GM12875 (cell line): ENCODE results near the gene CDHR2.
"Not testable (repeated sequence)": the region's sequence is repeated elsewhere in the genome, so short reads cannot be mapped to it uniquely, and the experiment has no call there.

Experiments
- H3K4me3 ChIP-seq: one replicate; pipeline ENCODE4 v1.5.1; 2011; ENCODE audit warnings: low read depth, low read length, control low read depth
- TF ChIP-seq, protein P1 (sequence below): IDR thresholded peaks from 2 replicates; pipeline ENCODE4 v1.5.1; 2011; ENCODE audit warnings: low read depth, mild to moderate bottlenecking, control low read depth, inconsistent platforms, low read length, moderate library complexity, borderline replicate concordance; ENCODE audit not compliant: insufficient read depth

CDHR2 gene

GRCh38 chr5:176596689-176597416 lies 47.7 kb downstream of the CDHR2 start:
- TF ChIP-seq, protein P1, sequence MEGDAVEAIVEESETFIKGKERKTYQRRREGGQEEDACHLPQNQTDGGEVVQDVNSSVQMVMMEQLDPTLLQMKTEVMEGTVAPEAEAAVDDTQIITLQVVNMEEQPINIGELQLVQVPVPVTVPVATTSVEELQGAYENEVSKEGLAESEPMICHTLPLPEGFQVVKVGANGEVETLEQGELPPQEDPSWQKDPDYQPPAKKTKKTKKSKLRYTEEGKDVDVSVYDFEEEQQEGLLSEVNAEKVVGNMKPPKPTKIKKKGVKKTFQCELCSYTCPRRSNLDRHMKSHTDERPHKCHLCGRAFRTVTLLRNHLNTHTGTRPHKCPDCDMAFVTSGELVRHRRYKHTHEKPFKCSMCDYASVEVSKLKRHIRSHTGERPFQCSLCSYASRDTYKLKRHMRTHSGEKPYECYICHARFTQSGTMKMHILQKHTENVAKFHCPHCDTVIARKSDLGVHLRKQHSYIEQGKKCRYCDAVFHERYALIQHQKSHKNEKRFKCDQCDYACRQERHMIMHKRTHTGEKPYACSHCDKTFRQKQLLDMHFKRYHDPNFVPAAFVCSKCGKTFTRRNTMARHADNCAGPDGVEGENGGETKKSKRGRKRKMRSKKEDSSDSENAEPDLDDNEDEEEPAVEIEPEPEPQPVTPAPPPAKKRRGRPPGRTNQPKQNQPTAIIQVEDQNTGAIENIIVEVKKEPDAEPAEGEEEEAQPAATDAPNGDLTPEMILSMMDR, result peak; percentile 23; the same call in 1 of the 2 replicates
- no peak overlapping the region for H3K4me3 ChIP-seq

DNA sequence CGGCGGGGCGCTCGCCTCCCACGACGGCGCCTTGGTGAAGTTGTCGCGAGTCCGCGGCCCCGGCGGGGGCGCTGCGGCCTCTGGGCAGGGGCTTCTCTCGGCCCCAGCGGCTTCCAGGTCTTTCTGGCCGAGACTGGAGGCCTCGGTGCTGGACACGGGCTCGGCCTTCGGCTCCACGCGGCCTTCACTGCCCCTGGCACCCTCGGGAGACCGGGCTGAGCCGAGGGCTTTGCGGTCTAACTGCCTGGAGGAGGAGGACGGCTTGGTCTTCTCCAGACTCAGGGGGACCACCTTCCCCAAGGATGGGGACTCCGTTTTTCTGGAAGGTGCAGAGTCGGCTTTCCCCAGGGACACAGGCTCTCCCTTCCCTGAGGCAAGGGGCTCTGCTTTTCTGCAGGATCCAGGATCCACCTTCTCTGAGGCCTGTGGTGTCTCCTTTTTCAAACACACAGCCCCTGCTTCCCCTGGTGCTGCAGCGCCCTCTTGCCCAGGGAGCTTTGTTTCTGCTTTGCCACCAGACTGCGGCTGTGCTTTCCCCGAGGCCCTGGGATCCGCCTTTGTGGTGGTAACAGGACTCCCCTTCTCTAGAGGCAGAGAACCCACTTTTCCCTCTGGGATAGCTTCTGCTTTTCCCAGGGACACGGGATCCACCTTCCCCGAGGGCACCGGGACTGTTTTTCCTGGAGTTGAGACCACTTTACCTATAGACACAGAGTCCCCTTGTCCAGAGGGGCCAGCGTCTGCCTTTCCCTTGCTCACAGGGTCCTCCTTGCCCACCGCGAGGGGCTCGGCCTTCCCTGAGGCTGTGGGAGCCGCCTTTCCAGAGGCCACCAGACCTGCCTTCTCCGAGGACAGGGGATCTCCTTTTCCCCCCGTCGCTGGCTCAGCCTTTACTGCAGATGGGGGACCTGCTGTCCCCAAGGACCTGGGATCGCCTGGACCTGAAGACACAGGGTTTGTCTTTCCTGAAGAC lies 48.6 kb downstream of the CDHR2 start:
- H3K4me3 ChIP-seq, result no peak overlapping the region
- TF ChIP-seq, protein P1, result no peak

DNA sequence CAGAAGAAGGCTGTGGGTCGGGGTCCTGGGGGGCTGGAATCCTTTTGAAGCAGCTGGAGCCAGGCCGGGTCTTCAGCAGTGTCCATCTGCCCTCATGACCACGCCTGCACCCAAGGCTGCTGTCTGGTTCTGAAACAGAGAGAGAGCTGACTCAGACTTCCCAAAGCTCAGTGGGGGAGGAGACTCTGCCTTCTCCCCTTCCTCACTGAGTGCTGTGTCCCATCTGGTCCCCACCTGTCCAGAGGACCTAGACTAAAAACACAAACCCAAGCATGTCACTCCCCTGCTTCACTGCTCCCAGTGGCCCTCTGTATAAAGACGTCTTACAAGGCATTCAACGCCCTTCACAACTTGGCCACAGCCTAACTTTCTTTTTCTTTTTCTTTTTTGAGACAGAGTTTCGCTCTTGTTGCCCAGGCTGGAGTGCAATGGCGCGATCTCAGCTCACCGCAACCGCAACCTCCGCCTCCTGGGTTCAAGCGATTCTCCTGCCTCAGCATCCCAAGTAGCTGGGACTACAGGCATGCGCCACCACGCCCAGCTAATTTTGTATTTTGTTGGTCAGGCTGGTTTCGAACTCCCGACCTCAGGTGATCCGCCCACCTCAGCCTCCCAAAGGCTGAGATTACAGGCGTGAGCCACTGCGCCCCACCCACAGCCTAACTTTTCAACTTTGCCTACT lies 50.7 kb downstream of the CDHR2 start:
- not testable (repeated sequence) for H3K4me3 ChIP-seq

GRCh38 chr5:176601901-176602482 lies 52.9 kb downstream of the CDHR2 start:
- H3K4me3 ChIP-seq, result no peak overlapping the region
- TF ChIP-seq, protein P1, result no peak

DNA sequence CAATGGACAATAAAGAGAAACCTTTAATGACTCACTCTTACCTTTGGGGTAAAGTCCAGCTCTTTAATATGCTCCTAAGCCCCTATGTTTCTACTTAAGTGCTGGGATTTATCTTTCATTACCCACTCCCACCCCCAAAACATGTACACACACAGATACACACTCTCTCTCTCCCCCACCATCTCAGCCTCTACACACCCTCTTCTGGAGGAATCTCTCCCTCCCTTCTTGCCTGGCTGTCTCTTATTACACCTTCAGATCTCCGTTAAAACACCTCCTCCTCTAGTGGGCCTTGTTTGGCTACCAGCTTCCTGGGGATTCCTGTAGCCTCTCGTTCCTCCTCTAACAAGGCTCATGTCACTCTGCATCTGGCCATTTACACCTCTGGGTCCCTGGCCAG lies 53.9 kb downstream of the CDHR2 start:
- TF ChIP-seq, protein P1, result no peak
- no peak overlapping the region for H3K4me3 ChIP-seq

DNA sequence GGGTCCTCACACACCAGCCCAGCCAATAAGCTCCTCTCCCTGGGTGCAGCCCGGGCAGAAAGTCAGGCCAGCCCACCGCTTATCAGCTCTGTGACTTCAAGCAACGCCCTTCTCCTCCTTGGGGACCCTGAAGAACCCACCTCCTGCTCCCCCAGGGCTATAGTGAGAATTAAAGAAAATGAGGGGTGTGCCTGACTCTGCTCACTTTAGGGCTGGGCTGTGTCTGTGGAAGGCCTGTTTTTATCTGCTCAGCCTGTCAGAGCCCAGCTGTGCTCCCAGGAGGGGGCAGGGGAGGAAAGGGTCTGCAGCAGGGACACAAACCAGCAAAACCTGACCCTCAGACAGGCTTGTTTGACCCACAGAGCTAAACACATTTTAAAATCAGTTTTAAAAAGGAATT lies 56.9 kb downstream of the CDHR2 start:
- TF ChIP-seq, protein P1, result no peak

DNA sequence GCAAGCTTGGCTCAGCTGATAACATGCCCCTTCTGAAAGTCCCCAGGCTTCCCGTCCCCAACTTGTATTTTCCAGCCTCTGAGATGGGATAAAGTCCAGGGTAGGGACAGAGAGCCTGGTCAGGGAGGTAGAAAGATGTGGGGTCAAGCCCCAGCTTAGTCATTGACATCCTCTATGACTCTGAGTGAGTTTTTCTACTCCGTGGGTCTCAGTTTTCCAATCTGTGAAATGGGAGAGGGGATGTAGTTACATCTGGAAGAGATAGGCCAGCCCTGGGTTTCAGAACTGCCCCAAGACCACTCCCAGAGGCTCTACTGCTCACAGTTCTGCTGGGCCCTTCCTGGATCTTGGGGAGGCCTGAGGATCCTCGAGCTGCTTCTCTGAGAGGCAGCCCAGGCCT lies 57.7 kb downstream of the CDHR2 start:
- TF ChIP-seq, protein P1, result no peak
- H3K4me3 ChIP-seq, result no peak overlapping the region

More for the DNA sequence above, 56.9 kb downstream of the CDHR2 start:
- H3K4me3 ChIP-seq, result no peak overlapping the region
